Stimulated activated CD8-positive, alpha-beta memory T cell treated with anti-CD3 and anti-CD28 coated beads, Interleukin-12 subunit alpha, Interleukin-12 subunit beta, amount 100 ng/mL, for 4 hours (primary cell): Measurements from ENCODE around the gene TRIM16.
"Not testable (repeated sequence)": the region's sequence is repeated elsewhere in the genome, so short reads cannot be mapped to it uniquely, and the experiment has no call there.

Experiments used
- DNase-seq: peaks from one replicate; pipeline ENCODE4 v3.0.0-alpha.2; 2020; ENCODE audit warnings: low read depth

The TRIM16 gene

GRCh38 chr17:15683824-15684478, at the start of gene TRIM16:
TSS of gene TRIM16 (minus strand) at chr17:15684311. CDS start at chr17:15651609, 32,702 bp downstream.
- DNase-seq: peak; percentile 70

GRCh38 chr17:15733174-15733789, 49.2 kb upstream of the TRIM16 start:
- not testable (repeated sequence) for DNase-seq

GRCh38 chr17:15731900-15732299, 47.8 kb upstream of the TRIM16 start, which contains the start of gene TBC1D26:
TSS of gene TBC1D26 (plus strand) at chr17:15732283. CDS start at chr17:15735349, 3,066 bp downstream.
- not testable (repeated sequence) for DNase-seq

GRCh38 chr17:15730535-15730934, 46.4 kb upstream of the TRIM16 start:
- not testable (repeated sequence) for DNase-seq

- not testable (repeated sequence) for DNase-seq
Measured at GRCh38 chr17:15716601-15717563, 32.8 kb upstream of the TRIM16 start.

- not testable (repeated sequence) for DNase-seq
Measured at GRCh38 chr17:15708879-15709278, 24.8 kb upstream of the TRIM16 start.

- DNase-seq: not testable (repeated sequence)
Measured at GRCh38 chr17:15704813-15705212, 20.7 kb upstream of the TRIM16 start.

- DNase-seq: not testable (repeated sequence)
Measured at GRCh38 chr17:15704239-15704638, 20.1 kb upstream of the TRIM16 start.

- not testable (repeated sequence) for DNase-seq
Measured at GRCh38 chr17:15699937-15700336, 15.8 kb upstream of the TRIM16 start.

GRCh38 chr17:15699413-15699924, 15.4 kb upstream of the TRIM16 start, which contains the start of gene ZNF286A:
TSS of gene ZNF286A (plus strand) at chr17:15699752. CDS start at chr17:15700330, 578 bp downstream.
- peak; percentile 81 for DNase-seq

GRCh38 chr17:15698967-15699366, 14.9 kb upstream of the TRIM16 start:
- DNase-seq: not testable (repeated sequence)

GRCh38 chr17:15687494-15687893, 3.4 kb upstream of the TRIM16 start:
- not testable (repeated sequence) for DNase-seq

- DNase-seq: not testable (repeated sequence)
Measured at GRCh38 chr17:15683135-15683534, 976 bp downstream of the TRIM16 start.

- not testable (repeated sequence) for DNase-seq
Measured at GRCh38 chr17:15675991-15676390, 8.1 kb downstream of the TRIM16 start.

- DNase-seq: not testable (repeated sequence)
Measured at GRCh38 chr17:15674640-15675039, 9.5 kb downstream of the TRIM16 start.

GRCh38 chr17:15669526-15669925, 14.6 kb downstream of the TRIM16 start:
- DNase-seq: not testable (repeated sequence)

- DNase-seq: no peak
Measured at GRCh38 chr17:15663691-15664090, 20.4 kb downstream of the TRIM16 start.

GRCh38 chr17:15663176-15663575, 20.9 kb downstream of the TRIM16 start:
- no peak for DNase-seq

GRCh38 chr17:15662681-15663080, 21.4 kb downstream of the TRIM16 start:
- DNase-seq: no peak

GRCh38 chr17:15660077-15660476, 24.0 kb downstream of the TRIM16 start:
- no peak for DNase-seq

GRCh38 chr17:15659663-15660062, 24.4 kb downstream of the TRIM16 start:
- DNase-seq: no peak

GRCh38 chr17:15659236-15659635, 24.9 kb downstream of the TRIM16 start:
- DNase-seq: no peak
